NCI-H82 treated with DMSO at 0.1 percent for 48 hours (cell line): Measurements from ENCODE around the gene PCDHGB7.
"Not testable (repeated sequence)": the region's sequence is repeated elsewhere in the genome, so short reads cannot be mapped to it uniquely, and the experiment has no call there.

Source experiments
- DNase-seq: peaks from one replicate; lab custom pipeline; 2025; ENCODE audit not compliant: unreplicated experiment; lab: John Stamatoyannopoulos, UW

PCDHGB7 gene

GRCh38 chr5:141394401-141395187 is 22.9 kb upstream of the PCDHGB7 start:
- not testable (repeated sequence) for DNase-seq

- not testable (repeated sequence) for DNase-seq
Measured at GRCh38 chr5:141397756-141398551, 19.5 kb upstream of the PCDHGB7 start, which contains the start of gene PCDHGB5. Gene PCDHGB5 (plus strand): TSS chr5:141397947. CDS start chr5:141398128, 181 bp downstream.

- DNase-seq, result no peak
Measured at GRCh38 chr5:141398608-141399007, 18.9 kb upstream of the PCDHGB7 start.

- DNase-seq, result no peak
Measured at GRCh38 chr5:141399555-141400258, 17.8 kb upstream of the PCDHGB7 start.

- DNase-seq, result no peak
Measured at GRCh38 chr5:141402553-141403243, 14.8 kb upstream of the PCDHGB7 start, which contains the start of gene PCDHGA9. Gene PCDHGA9 (plus strand): TSS chr5:141402778. CDS start chr5:141402953, 175 bp downstream.

- no peak for DNase-seq
Measured at GRCh38 chr5:141403387-141403786, 14.1 kb upstream of the PCDHGB7 start.

- not testable (repeated sequence) for DNase-seq
Measured at GRCh38 chr5:141407790-141408505, 9.5 kb upstream of the PCDHGB7 start, which contains the start of gene PCDHGB6. Gene PCDHGB6 (plus strand): TSS chr5:141408021. CDS start chr5:141408203, 182 bp downstream.

GRCh38 chr5:141409598-141410306 is 7.7 kb upstream of the PCDHGB7 start:
- DNase-seq, result no peak

GRCh38 chr5:141411575-141411974 is 5.9 kb upstream of the PCDHGB7 start:
- no peak for DNase-seq

- no peak for DNase-seq
Measured at GRCh38 chr5:141412854-141413539, 4.5 kb upstream of the PCDHGB7 start, which contains the start of gene PCDHGA10. Gene PCDHGA10 (plus strand): TSS chr5:141412987. CDS start chr5:141413176, 189 bp downstream.

- no peak for DNase-seq
Measured at GRCh38 chr5:141413540-141414069, 3.9 kb upstream of the PCDHGB7 start.

- not testable (repeated sequence) for DNase-seq
Measured at GRCh38 chr5:141414548-141415274, 2.8 kb upstream of the PCDHGB7 start.

- DNase-seq, result not testable (repeated sequence)
Measured at GRCh38 chr5:141415275-141415618, 2.2 kb upstream of the PCDHGB7 start.

GRCh38 chr5:141419074-141419880 is 1.8 kb downstream of the PCDHGB7 start:
- no peak for DNase-seq

GRCh38 chr5:141420855-141421488 is 3.5 kb downstream of the PCDHGB7 start, which contains the start of gene PCDHGA11:
Gene PCDHGA11 (plus strand): TSS chr5:141421051. CDS start chr5:141421228, 177 bp downstream.
- no peak for DNase-seq

- no peak for DNase-seq
Measured at GRCh38 chr5:141421489-141421855, 4.0 kb downstream of the PCDHGB7 start.
